Endothelial cell of umbilical vein (primary cell): ENCODE data around the gene NXT1. TPM values are rescaled to one million over a fixed set of nuclear protein-coding genes. Genes with fewer than 3 reads are reported as not detected.

Source experiments
- BruUV-seq: library from RNA; stranded (reverse); fragments of 400-500 nt; replicated peaks from 2 replicates; lab custom pipeline; 2021; lab: Mats Ljungman, UMichigan
- CTCF ChIA-PET: fragments of 300-600, 350-600 bp; sonication (Branson Sonifier 250); formaldehyde crosslinking; loops from one replicate; lab custom pipeline; 2021; ENCODE audit warnings: antibody characterized with exemption, inconsistent platforms; lab: Charles Lee
- POLR2A ChIA-PET: fragments of 300-600, 350-600 bp; sonication (Branson Sonifier 250); formaldehyde crosslinking; loops from one replicate; lab custom pipeline; 2021; ENCODE audit warnings: antibody characterized with exemption, inconsistent platforms; lab: Charles Lee
- DNase-seq: peaks from one replicate; pipeline ENCODE4 v3.0.0-alpha.2; 2011; ENCODE audit warnings: low read depth, low spot score
- FAIRE-seq: peaks from 2 replicates; lab custom pipeline; 2011; peaks lifted over from hg19 to GRCh38; lab: Jason Lieb, UNC
- H2AFZ ChIP-seq: 2 replicates; pipeline ENCODE4 v1.6.0; 2012; ENCODE audit warnings: low read depth, low read length, control low read depth, inconsistent platforms
- H3K27ac ChIP-seq: 2 replicates; pipeline ENCODE4 v1.5.1; 2011; ENCODE audit warnings: low read depth, mild to moderate bottlenecking, control low read depth, low read length, moderate library complexity; ENCODE audit not compliant: insufficient read depth
- H3K27me3 ChIP-seq, 2 experiments: 2 replicates each; pipeline versions ENCODE4 v1.6.0 to v1.6.1; 2011; ENCODE audit warnings: low read length in 2 of 2, mixed read lengths in 1 of 2; ENCODE audit not compliant: control insufficient read depth in 2 of 2, insufficient read depth in 2 of 2
- H3K36me3 ChIP-seq, 2 experiments: 2 replicates in 1 of 2; 3 replicates in 1 of 2; pipeline ENCODE4 v1.5.1; 2011; ENCODE audit warnings: low read length in 2 of 2, mild to moderate bottlenecking in 1 of 2, moderate library complexity in 1 of 2; ENCODE audit not compliant: control insufficient read depth in 2 of 2, insufficient read depth in 2 of 2; ENCODE audit errors: extremely low read depth in 1 of 2
- H3K4me1 ChIP-seq: 3 replicates; pipeline ENCODE4 v1.5.1; 2011; ENCODE audit warnings: mild to moderate bottlenecking, low read length; ENCODE audit not compliant: control insufficient read depth, insufficient read depth; ENCODE audit errors: extremely low read depth
- H3K4me2 ChIP-seq: 2 replicates; pipeline ENCODE4 v1.6.1; 2011; ENCODE audit warnings: low read length, control low read depth, mixed read lengths; ENCODE audit not compliant: insufficient read depth
- H3K4me3 ChIP-seq, 3 experiments: fragments of 200-600 bp in 1 of 3; sonication (generic), shearing (Covaris generic) in 1 of 3; replicated peaks in 1 of 3; 2 replicates each; pipeline ENCODE4 v1.5.1; 2011 to 2016; ENCODE audit warnings: control low read depth in 3 of 3, low read length in 3 of 3, mild to moderate bottlenecking in 2 of 3, inconsistent platforms in 1 of 3, low read depth in 1 of 3, moderate library complexity in 1 of 3; ENCODE audit not compliant: insufficient read depth in 1 of 3
- H3K79me2 ChIP-seq: 2 replicates; pipeline ENCODE4 v1.6.0; 2012; ENCODE audit warnings: low read length, inconsistent platforms; ENCODE audit not compliant: control insufficient read depth, insufficient read depth
- H3K9ac ChIP-seq: replicated peaks from 2 replicates; pipeline ENCODE3; 2011; ENCODE audit warnings: low read length, control low read depth; ENCODE audit not compliant: insufficient read depth; ENCODE audit errors: extremely low read depth
- H3K9me1 ChIP-seq: replicated peaks from 3 replicates; pipeline ENCODE4 v1.6.0; 2011; ENCODE audit warnings: mild to moderate bottlenecking, low read length; ENCODE audit not compliant: control insufficient read depth, insufficient read depth; ENCODE audit errors: extremely low read depth
- H3K9me3 ChIP-seq: replicated peaks from 2 replicates; pipeline ENCODE4 v1.5.1; 2012; ENCODE audit warnings: low read length, inconsistent platforms; ENCODE audit not compliant: control insufficient read depth, insufficient read depth
- H4K20me1 ChIP-seq: replicated peaks from 2 replicates; pipeline ENCODE3; 2011; ENCODE audit warnings: mild to moderate bottlenecking, low read length; ENCODE audit not compliant: control insufficient read depth, insufficient read depth; ENCODE audit errors: extremely low read depth
- CTCF ChIP-seq, 2 donors: IDR thresholded peaks; 1 replicate in 1 of 2; 2 replicates in 1 of 2; pipeline ENCODE4 v1.5.1; 2011; ENCODE audit warnings: low read length in 2 of 2, mild to moderate bottlenecking in 2 of 2, moderate library complexity in 2 of 2, control low read depth in 1 of 2, inconsistent platforms in 1 of 2, low read depth in 1 of 2; ENCODE audit not compliant: insufficient read depth in 1 of 2; ENCODE audit errors: extremely low read depth in 1 of 2
- EZH2 ChIP-seq: IDR thresholded peaks from 2 replicates; pipeline ENCODE4 v1.6.1; 2012; ENCODE audit warnings: borderline replicate concordance, low read depth, mild to moderate bottlenecking, moderate library complexity, low read length, inconsistent platforms; ENCODE audit not compliant: severe bottlenecking
- FOS ChIP-seq: IDR thresholded peaks from 2 replicates; pipeline ENCODE4 v1.6.1; 2011; ENCODE audit warnings: mild to moderate bottlenecking, low read length, moderate library complexity, borderline replicate concordance; ENCODE audit not compliant: insufficient read depth
- GATA2 ChIP-seq: IDR thresholded peaks from 2 replicates; pipeline ENCODE4 v1.7.0; 2011; ENCODE audit warnings: low read depth, mild to moderate bottlenecking, moderate library complexity, mixed read lengths, low read length; ENCODE audit not compliant: insufficient read length, insufficient read depth
- JUN ChIP-seq: IDR thresholded peaks from 2 replicates; pipeline ENCODE4 v1.6.1; 2011; ENCODE audit warnings: borderline replicate concordance, low read depth; ENCODE audit not compliant: insufficient read length, insufficient read depth
- MAX ChIP-seq: IDR thresholded peaks from 2 replicates; pipeline ENCODE4 v1.6.1; 2011; ENCODE audit not compliant: insufficient read depth, insufficient read length
- MYC ChIP-seq: IDR thresholded peaks from one replicate; pipeline ENCODE4 v1.6.1; 2011; ENCODE audit warnings: mild to moderate bottlenecking, low read depth, low read length
- POLR2A ChIP-seq: IDR thresholded peaks from 2 replicates; pipeline ENCODE4 v1.6.1; 2012; ENCODE audit warnings: low read depth, mild to moderate bottlenecking, control low read depth, low read length
- POLR2AphosphoS5 ChIP-seq: IDR thresholded peaks from 2 replicates; pipeline ENCODE4 v1.6.1; 2012; ENCODE audit warnings: low read depth, mild to moderate bottlenecking, control low read depth, low read length, moderate library complexity; ENCODE audit not compliant: insufficient read depth
- dilution Hi-C: fragments of 300-500 bp; cut with MboI; formaldehyde crosslinking; loops from one replicate; pipeline ENCODE4 v1.15.0; 2019; ENCODE audit warnings: low sequenced_read_pairs; ENCODE audit not compliant: extremely low pct_ligation_motif_present
- intact Hi-C: fragments of 100-400 bp; cut with micrococcal nuclease; formaldehyde crosslinking; loops from one replicate; pipeline ENCODE4 v1.10.0; 2022
- polyA plus RNA-seq, 4 experiments: library from polyadenylated mRNA; depleted of rRNA in 3 of 4; stranded (reverse) in 3 of 4; unstranded in 1 of 4; fragments of >200 nt; gene quantifications; 2 replicates each; pipeline versions ENCODE4 v1.2.1 to v1.2.3, GENCODE V29; 2011 to 2012; ENCODE audit warnings: missing spikeins in 1 of 4
- total RNA-seq: library from RNA; stranded (reverse); gene quantifications from 2 replicates; pipeline ENCODE4 v1.2.3, GENCODE V29; 2021

NXT1 gene
- total and polyA plus RNA-seq, 2 donors (not counting 3 experiments of a cell fraction or from before 2014, with no cell fraction given), result 27.1 to 39.2 TPM

- H3K36me3 ChIP-seq, result peaks cover 4 to 18% of the 10 kb centered on the region in 2 experiments
- no peaks in the 10 kb centered on the region for H3K9me3 ChIP-seq
- no peak for FAIRE-seq
- TF ChIP-seq CTCF (IDR thresholded peaks at IDR 0.05; ENCODE audit: extremely low read depth in 1 of 2, insufficient read depth in 1 of 2, low read depth in 1 of 2, low read length in 2 of 2) (no peak), POLR2AphosphoS5 (no peak), EZH2 (no peak), MYC (no peak), JUN (no peak), GATA2 (no peak), MAX (no peak), FOS (no peak), POLR2A (no peak)
- no peak overlapping the region for H3K9ac ChIP-seq
- H3K4me2 ChIP-seq, result no peak overlapping the region
- no peak for DNase-seq
- dilution Hi-C loops (no loop called here), intact Hi-C loops (no loop called here)
- H3K9me1 ChIP-seq, result no peaks in the 10 kb centered on the region
- H4K20me1 ChIP-seq, result no peaks in the 10 kb centered on the region
- H3K27me3 ChIP-seq, result no peaks in the 10 kb centered on the region
- H3K4me1 ChIP-seq, result peaks cover 3% of the 10 kb centered on the region
- no peak overlapping the region for H2AFZ ChIP-seq
- no peak overlapping the region for H3K4me3 ChIP-seq
- ChIA-PET POLR2A (no interaction called here), CTCF (interaction anchor here (1.0 to 1.5 kb wide), 3 partner anchors 31 to 698 kb away, joined by 3 read pairs; partner anchors contain the start of gene NAPB)
- H3K27ac ChIP-seq, result no peak overlapping the region
- H3K79me2 ChIP-seq, result no peaks in the 10 kb centered on the region
- BruUV-seq, result no TSS peak
Observed at GRCh38 chr20:23390091-23390774, 39.6 kb downstream of the NXT1 start.
